MM.1S (cell line): ENCODE data around the gene LTO1.

Experiments
- DNase-seq: peaks from one replicate; pipeline ENCODE4 v3.0.0-alpha.2; 2015
- H2AFZ ChIP-seq: fragments of 300-600 bp; sonication (generic); 2 replicates; pipeline ENCODE4 v1.6.0; 2016; ENCODE audit warnings: antibody characterized with exemption, low read length
- H3F3A ChIP-seq: fragments of 300-600 bp; sonication (generic); 2 replicates; pipeline ENCODE4 v1.6.1; 2016; ENCODE audit warnings: mild to moderate bottlenecking, antibody characterized with exemption, low read length, moderate library complexity, mixed read lengths; ENCODE audit not compliant: insufficient read depth
- H3K27ac ChIP-seq: fragments of 300-600 bp; sonication (generic); 2 replicates; pipeline ENCODE4 v1.5.1; 2016; ENCODE audit warnings: mild to moderate bottlenecking, low read length
- H3K27me3 ChIP-seq: fragments of 300-600 bp; sonication (generic); replicated peaks from 2 replicates; pipeline ENCODE4 v1.6.0; 2016; ENCODE audit warnings: low read length; ENCODE audit not compliant: insufficient read depth
- H3K36me3 ChIP-seq: fragments of 300-600 bp; sonication (generic); replicated peaks from 2 replicates; pipeline ENCODE4 v1.6.1; 2016; ENCODE audit warnings: mild to moderate bottlenecking, low read length, mixed read lengths; ENCODE audit not compliant: insufficient read depth
- H3K4me1 ChIP-seq: fragments of 300-600 bp; sonication (generic); 2 replicates; pipeline ENCODE4 v1.6.1; 2016; ENCODE audit warnings: low read length, mixed read lengths
- H3K4me2 ChIP-seq: fragments of 300-600 bp; sonication (generic); 2 replicates; pipeline ENCODE4 v1.6.0; 2016; ENCODE audit warnings: low read depth, low read length
- H3K4me3 ChIP-seq: fragments of 300-600 bp; sonication (generic); 2 replicates; pipeline ENCODE4 v1.5.1; 2016; ENCODE audit warnings: low read length, mixed read lengths
- H3K79me2 ChIP-seq: fragments of 300-600 bp; sonication (generic); 2 replicates; pipeline ENCODE4 v1.6.1; 2016; ENCODE audit warnings: mixed run types, low read length, mixed read lengths
- H3K9ac ChIP-seq: fragments of 300-600 bp; sonication (generic); 2 replicates; pipeline ENCODE4 v1.6.1; 2016; ENCODE audit warnings: low read length, mixed read lengths
- H3K9me2 ChIP-seq: fragments of 300-600 bp; sonication (generic); replicated peaks from 2 replicates; pipeline ENCODE4 v1.6.1; 2016; ENCODE audit warnings: mild to moderate bottlenecking, low read length, mixed read lengths; ENCODE audit not compliant: insufficient read depth
- H3K9me3 ChIP-seq: fragments of 300-600 bp; sonication (generic); replicated peaks from 2 replicates; pipeline ENCODE4 v1.6.1; 2016; ENCODE audit warnings: mild to moderate bottlenecking, low read length, mixed read lengths; ENCODE audit not compliant: insufficient read depth
- H4K20me1 ChIP-seq: fragments of 300-600 bp; sonication (generic); 2 replicates; pipeline ENCODE4 v1.6.1; 2016; ENCODE audit warnings: mild to moderate bottlenecking, low read length, moderate library complexity, mixed read lengths; ENCODE audit not compliant: insufficient read depth
- CTCF ChIP-seq: fragments of 300-600 bp; sonication (generic); IDR thresholded peaks from 2 replicates; pipeline ENCODE4 v1.5.1; 2016; ENCODE audit warnings: antibody characterized with exemption, low read length, mixed read lengths
- EZH2 ChIP-seq: fragments of 300-600 bp; sonication (generic); optimal IDR thresholded peaks from 2 replicates; pipeline ENCODE3; 2017; ENCODE audit warnings: low read depth, mild to moderate bottlenecking, antibody characterized with exemption, low read length, mixed read lengths
- EZH2phosphoT487 ChIP-seq: fragments of 300-600 bp; sonication (generic); IDR thresholded peaks from 2 replicates; pipeline ENCODE4 v1.6.1; 2018; ENCODE audit warnings: antibody characterized with exemption, low read length

LTO1 gene

DNA sequence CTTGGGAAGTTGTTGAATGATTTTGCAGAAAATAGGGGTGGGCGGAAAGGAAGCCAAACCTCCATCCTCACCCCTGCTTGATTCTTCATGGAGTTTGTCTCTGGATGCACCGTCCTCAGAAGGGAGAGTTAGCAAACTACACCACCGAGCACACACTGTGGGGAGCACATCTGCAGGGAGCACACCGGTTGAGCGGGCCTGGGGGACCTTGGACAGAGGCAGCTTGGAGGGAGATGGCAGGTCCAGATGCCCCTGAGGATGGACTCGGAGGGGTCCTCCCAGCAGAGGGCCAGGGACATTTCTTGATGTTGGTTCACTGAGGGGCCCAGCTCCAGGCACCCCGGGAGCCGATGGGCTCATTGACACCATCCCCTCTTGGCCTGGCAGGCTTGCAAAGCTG, 43.8 kb upstream of the LTO1 start:
- H3K4me1 ChIP-seq = no peaks in the 10 kb centered on the region
- no peak overlapping the region for H3K9ac ChIP-seq
- TF ChIP-seq CTCF = no peak
- no peak for TF ChIP-seq EZH2
- TF ChIP-seq EZH2phosphoT487 = no peak
- H3K4me2 ChIP-seq = no peak overlapping the region
- H2AFZ ChIP-seq = no peak overlapping the region
- no peaks in the 10 kb centered on the region for H3F3A ChIP-seq
- peaks cover 88% of the 10 kb centered on the region for H3K27me3 ChIP-seq
- no peak overlapping the region for H3K27ac ChIP-seq
- no peaks in the 10 kb centered on the region for H3K9me2 ChIP-seq
- DNase-seq = no peak
- no peak overlapping the region for H3K4me3 ChIP-seq
- H3K79me2 ChIP-seq = no peaks in the 10 kb centered on the region
- no peaks in the 10 kb centered on the region for H4K20me1 ChIP-seq
- no peaks in the 10 kb centered on the region for H3K36me3 ChIP-seq
- H3K9me3 ChIP-seq = no peaks in the 10 kb centered on the region

DNA sequence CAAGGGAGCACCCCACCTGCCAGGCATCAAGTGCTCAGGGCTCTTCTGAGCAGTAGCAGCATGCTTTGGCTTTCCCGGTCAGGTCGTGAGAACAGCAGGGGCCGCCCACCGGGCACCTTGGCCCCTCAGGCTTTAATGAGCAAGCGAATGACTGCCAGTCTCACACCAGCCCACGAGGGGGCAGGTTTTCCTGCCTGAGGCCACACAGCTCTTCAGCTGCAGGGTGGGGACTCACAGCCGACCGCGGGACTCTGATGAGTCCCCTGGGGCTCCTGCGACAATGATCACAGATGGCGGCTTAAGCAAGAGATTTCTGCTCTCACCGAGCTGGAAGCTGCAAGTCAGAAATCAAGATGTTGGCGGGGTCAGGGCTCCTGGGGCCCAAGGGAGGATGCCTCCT, 43.0 kb upstream of the LTO1 start:
- no peak overlapping the region for H3K4me3 ChIP-seq
- H3K36me3 ChIP-seq = no peaks in the 10 kb centered on the region
- H3K27me3 ChIP-seq = peaks cover 88% of the 10 kb centered on the region
- no peaks in the 10 kb centered on the region for H3K9me2 ChIP-seq
- no peaks in the 10 kb centered on the region for H4K20me1 ChIP-seq
- peak; percentile 31; the same call in 1 of the 2 replicates for TF ChIP-seq CTCF
- peak; percentile 47 for TF ChIP-seq EZH2
- no peak for TF ChIP-seq EZH2phosphoT487
- H3K4me2 ChIP-seq = no peak overlapping the region
- no peaks in the 10 kb centered on the region for H3K4me1 ChIP-seq
- H3F3A ChIP-seq = no peaks in the 10 kb centered on the region
- no peaks in the 10 kb centered on the region for H3K79me2 ChIP-seq
- no peak for DNase-seq
- no peak overlapping the region for H2AFZ ChIP-seq
- H3K27ac ChIP-seq = no peak overlapping the region
- no peaks in the 10 kb centered on the region for H3K9me3 ChIP-seq
- H3K9ac ChIP-seq = no peak overlapping the region

DNA sequence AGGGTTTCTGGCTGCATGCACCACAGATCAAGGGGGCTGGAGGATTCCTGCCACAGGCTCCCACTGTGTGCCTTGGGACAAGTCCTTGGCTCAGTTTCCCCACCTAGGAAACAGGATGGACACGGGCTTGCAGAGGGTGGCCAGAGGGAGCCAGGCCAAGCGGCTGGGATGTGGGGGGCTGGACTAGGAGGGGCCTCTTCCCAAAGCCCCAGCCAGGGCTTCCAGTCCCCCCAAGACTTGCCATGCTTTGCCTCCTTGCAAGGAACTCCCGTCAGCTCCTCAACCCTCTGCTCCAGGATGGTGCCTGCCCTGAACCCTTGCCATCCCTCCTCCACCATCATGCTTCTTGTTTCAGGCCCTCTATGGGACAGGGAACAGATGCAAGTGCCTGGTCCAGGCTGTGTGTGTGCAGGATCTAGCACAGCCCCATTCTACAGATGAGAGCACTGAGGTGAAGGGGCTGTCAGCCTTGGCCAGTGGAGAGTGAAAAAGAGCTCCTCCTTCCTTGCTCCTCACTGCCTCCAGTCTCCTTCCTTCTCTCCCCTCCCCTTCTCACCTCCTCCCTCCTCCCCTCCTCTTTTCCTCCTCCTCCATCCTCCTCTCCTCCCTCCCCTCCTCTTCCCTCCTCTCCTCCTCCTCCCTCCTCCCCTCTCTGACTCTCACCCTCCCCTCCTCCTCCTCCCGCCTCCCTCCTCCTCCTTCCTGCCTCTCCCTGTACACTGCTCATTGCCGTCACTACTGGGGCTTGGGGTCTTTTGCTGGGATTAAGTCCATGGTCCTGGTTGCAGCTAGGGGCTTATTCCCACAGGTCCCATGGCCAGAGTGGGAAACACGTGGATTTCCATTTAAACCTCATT, 42.0 kb upstream of the LTO1 start:
- Histone ChIP-seq H4K20me1 (no peaks in the 10 kb centered on the region), H3K27ac (no peak overlapping the region), H3K9me2 (no peaks in the 10 kb centered on the region), H3K4me2 (no peak overlapping the region), H3K9me3 (no peaks in the 10 kb centered on the region), H3K9ac (no peak overlapping the region), H3K4me3 (no peak overlapping the region), H3K36me3 (no peaks in the 10 kb centered on the region), H3K79me2 (no peaks in the 10 kb centered on the region), H3F3A (no peaks in the 10 kb centered on the region), H3K27me3 (peaks cover 88% of the 10 kb centered on the region), H2AFZ (no peak overlapping the region), H3K4me1 (no peaks in the 10 kb centered on the region)
- DNase-seq = no peak
- no peak for TF ChIP-seq EZH2phosphoT487
- TF ChIP-seq EZH2 = no peak
- TF ChIP-seq CTCF = no peak
